Esophagus muscularis mucosa (tissue), 4 donors: ENCODE results near the gene LITAF. TPM values are rescaled to one million over a fixed set of nuclear protein-coding genes. Genes with fewer than 3 reads are reported as not detected.

Experiments used
- DNase-seq: peaks from one replicate; pipeline ENCODE4 v3.0.0-alpha.2; 2017; ENCODE audit errors: extremely low spot score
- H3K27ac ChIP-seq, 4 donors: fragments of 200-600 bp; sonication (generic); replicated peaks in 1 of 4; 1 replicate in 3 of 4; 2 replicates in 1 of 4; pipeline ENCODE4 v1.5.1; 2016 to 2019; ENCODE audit warnings: mild to moderate bottlenecking in 1 of 4
- H3K27me3 ChIP-seq, 4 donors: fragments of 200-600 bp; sonication (generic); one replicate each; pipeline versions ENCODE4 v1.5.1 to v1.6.0; 2016 to 2019
- H3K36me3 ChIP-seq, 4 donors: fragments of 200-600 bp; sonication (generic); one replicate each; pipeline ENCODE4 v1.5.1; 2016 to 2019
- H3K4me1 ChIP-seq, 4 donors: fragments of 200-600 bp; sonication (generic); one replicate each; pipeline ENCODE4 v1.5.1; 2016 to 2019
- H3K4me3 ChIP-seq, 4 donors: fragments of 200-600 bp; sonication (generic); 1 replicate in 2 of 4; 2 replicates in 2 of 4; pipeline ENCODE4 v1.5.1; 2016 to 2019; ENCODE audit warnings: mild to moderate bottlenecking in 4 of 4, moderate library complexity in 1 of 4
- H3K9me3 ChIP-seq, 4 donors: fragments of 200-600 bp; sonication (generic); 1 replicate in 3 of 4; 2 replicates in 1 of 4; pipeline ENCODE4 v1.5.1; 2016 to 2019
- EP300 ChIP-seq: sonication (generic); formaldehyde crosslinking; IDR thresholded peaks from one replicate; pipeline ENCODE4 v1.6.1; 2017; ENCODE audit warnings: antibody characterized with exemption
- POLR2A ChIP-seq: fragments of 450-650 bp; IDR thresholded peaks from one replicate; pipeline ENCODE4 v1.6.1; 2017; ENCODE audit warnings: antibody characterized with exemption, moderate library complexity, mild to moderate bottlenecking, low read depth
- POLR2AphosphoS5 ChIP-seq, 2 donors: sonication (generic); formaldehyde crosslinking; IDR thresholded peaks; one replicate each; pipeline ENCODE4 v1.6.1; 2017; ENCODE audit warnings: antibody characterized with exemption in 2 of 2
- WGBS: methylation state at CpG from one replicate; pipeline ENCODE4 v1.1.5; 2018; 5-methylcytosine and 5-hydroxymethylcytosine counted together
- intact Hi-C: fragments of 100-400 bp; cut with DNase I; formaldehyde crosslinking; loops from one replicate; pipeline ENCODE4 v1.15.1; 2023
- total RNA-seq, 4 donors: library from RNA; depleted of rRNA; stranded (reverse); fragments of >200 nt; gene quantifications; one replicate each; pipeline versions ENCODE4 v1.1.0 to v1.2.1, GENCODE V29; 2016
- TF ChIP-seq, protein P1 (sequence below), 3 experiments: fragments of 200-600 bp in 2 of 3; fragments of 450-650 bp in 1 of 3; sonication (generic) in 2 of 3; IDR thresholded peaks; one replicate each; pipeline ENCODE4 v1.5.1; 2017 to 2019; ENCODE audit warnings: antibody characterized with exemption in 3 of 3, mild to moderate bottlenecking in 2 of 3, moderate library complexity in 1 of 3

The LITAF gene
- total RNA-seq, 4 donors from 2014 or later = 28.7 to 88.3 (median 36.8) TPM

DNA sequence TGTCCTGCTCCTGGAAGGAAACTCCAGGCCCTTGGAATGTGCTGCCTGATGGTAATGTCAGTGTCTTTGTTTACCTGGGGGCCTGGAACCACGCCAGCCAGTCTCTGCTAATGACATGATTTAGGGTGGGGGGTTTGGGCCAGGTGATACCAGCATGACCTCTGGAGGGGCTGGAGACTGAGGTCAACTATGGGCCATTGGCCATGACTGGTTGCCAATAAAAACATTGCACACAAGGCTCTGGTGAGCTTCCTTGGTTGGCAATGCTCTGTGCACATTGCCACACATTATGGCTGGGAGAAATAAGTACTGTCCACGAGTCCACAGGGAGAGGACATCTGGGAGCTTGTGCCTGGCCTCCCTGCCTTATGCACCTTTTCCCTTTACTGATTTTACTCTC lies 52.5 kb downstream of the LITAF start:
- no peak for DNase-seq
- Histone ChIP-seq H3K9me3 (no peaks in the 10 kb centered on the region), H3K27me3 (peaks cover 0 to 4% (median 0%) of the 10 kb centered on the region in 4 donors), H3K27ac (no peak overlapping the region), H3K4me1 (peaks cover 0 to 10% (median 3%) of the 10 kb centered on the region in 4 donors), H3K4me3 (no peak overlapping the region), H3K36me3 (no peaks in the 10 kb centered on the region)
- WGBS = 56% methylated on average over 2 of the region's 2 CpGs
- intact Hi-C loops = loop anchor here (5.0 to 10.0 kb wide), 2 partner anchors 178 to 281 kb away; no protein-coding TSS in a partner anchor
- TF ChIP-seq POLR2AphosphoS5 (IDR thresholded peaks at IDR 0.05) (no peak), POLR2A (no peak), EP300 (no peak)
- TF ChIP-seq, protein P1, sequence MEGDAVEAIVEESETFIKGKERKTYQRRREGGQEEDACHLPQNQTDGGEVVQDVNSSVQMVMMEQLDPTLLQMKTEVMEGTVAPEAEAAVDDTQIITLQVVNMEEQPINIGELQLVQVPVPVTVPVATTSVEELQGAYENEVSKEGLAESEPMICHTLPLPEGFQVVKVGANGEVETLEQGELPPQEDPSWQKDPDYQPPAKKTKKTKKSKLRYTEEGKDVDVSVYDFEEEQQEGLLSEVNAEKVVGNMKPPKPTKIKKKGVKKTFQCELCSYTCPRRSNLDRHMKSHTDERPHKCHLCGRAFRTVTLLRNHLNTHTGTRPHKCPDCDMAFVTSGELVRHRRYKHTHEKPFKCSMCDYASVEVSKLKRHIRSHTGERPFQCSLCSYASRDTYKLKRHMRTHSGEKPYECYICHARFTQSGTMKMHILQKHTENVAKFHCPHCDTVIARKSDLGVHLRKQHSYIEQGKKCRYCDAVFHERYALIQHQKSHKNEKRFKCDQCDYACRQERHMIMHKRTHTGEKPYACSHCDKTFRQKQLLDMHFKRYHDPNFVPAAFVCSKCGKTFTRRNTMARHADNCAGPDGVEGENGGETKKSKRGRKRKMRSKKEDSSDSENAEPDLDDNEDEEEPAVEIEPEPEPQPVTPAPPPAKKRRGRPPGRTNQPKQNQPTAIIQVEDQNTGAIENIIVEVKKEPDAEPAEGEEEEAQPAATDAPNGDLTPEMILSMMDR (IDR thresholded peaks at IDR 0.05) = no peak

DNA sequence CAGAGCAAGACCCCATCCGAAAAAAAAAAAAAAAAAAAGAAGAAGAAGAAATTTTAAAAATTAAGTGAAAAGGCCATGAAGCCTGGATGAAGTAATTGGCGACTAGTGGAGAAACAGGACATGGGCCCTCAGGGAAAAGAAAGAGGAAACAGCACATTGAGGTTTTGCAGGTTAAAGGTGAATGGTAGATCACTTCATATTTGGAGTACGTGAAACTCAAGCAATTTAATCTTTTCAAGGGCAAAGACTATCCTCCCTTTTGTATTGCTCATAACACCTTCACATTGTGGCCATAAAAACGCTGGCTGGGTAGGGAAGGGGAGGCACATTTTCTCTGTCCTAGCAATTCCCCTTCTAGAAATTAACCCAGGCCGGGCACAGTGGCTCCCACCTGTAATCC lies 53.1 kb downstream of the LITAF start:
- intact Hi-C loops = loop anchor here (2.0 to 10.0 kb wide), 3 partner anchors 107 to 281 kb away; no protein-coding TSS in a partner anchor
- DNase-seq = no peak
- no peaks in the 10 kb centered on the region for H3K9me3 ChIP-seq
- peaks cover 0 to 10% (median 3%) of the 10 kb centered on the region in 4 donors for H3K4me1 ChIP-seq
- H3K36me3 ChIP-seq = no peaks in the 10 kb centered on the region
- H3K27ac ChIP-seq = no peak overlapping the region
- no peak for TF ChIP-seq POLR2AphosphoS5 (IDR thresholded peaks at IDR 0.05)
- TF ChIP-seq POLR2A = no peak
- TF ChIP-seq EP300 = no peak
- peaks cover 0 to 5% (median 0%) of the 10 kb centered on the region in 4 donors for H3K27me3 ChIP-seq
- 91% methylated on average over 5 of the region's 5 CpGs for WGBS
- no peak overlapping the region for H3K4me3 ChIP-seq

DNA sequence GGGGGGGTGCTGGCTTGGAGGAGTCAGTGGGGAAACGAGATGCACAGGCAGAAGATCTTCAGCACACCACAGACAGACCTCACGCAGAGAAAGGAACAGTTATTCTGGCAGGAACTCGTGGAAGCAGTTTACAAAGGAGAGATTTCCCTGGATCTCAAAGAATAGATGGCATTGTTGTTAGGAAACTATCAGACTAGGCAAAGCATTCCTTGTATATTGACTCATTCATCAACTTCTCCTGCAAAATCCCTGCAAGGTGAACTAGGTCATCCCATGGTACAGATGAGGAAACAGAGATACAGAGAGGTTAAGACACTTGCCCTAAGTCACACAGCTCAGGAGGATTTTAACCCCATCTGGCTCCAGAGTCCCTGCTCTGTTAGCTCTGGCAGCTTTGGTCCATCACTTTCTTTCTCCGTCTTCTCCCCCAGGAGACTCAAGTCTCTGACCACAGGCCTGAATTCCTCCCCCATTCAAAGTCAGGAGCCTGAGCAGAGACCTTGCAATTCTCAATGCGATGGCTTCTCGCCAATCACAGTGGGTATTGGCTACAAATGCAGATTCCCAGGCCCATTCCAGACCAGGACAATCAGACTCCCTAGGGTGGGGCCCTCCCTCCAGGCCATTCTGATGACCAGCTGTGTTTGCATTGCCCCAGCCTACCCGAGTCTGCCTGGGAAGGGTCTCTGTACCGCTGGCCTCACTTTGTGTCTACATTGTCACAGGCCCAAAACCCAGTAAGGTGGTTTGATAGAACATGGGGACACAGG lies 56.4 kb downstream of the LITAF start:
- no peak overlapping the region for H3K27ac ChIP-seq
- H3K27me3 ChIP-seq = peaks cover 0 to 17% (median 0%) of the 10 kb centered on the region in 4 donors
- H3K4me1 ChIP-seq = peaks cover 0 to 12% (median 5%) of the 10 kb centered on the region in 4 donors
- intact Hi-C loops = loop anchor here (5.0 to 10.0 kb wide), 2 partner anchors 182 to 284 kb away; no protein-coding TSS in a partner anchor
- DNase-seq = no peak
- no peaks in the 10 kb centered on the region for H3K9me3 ChIP-seq
- TF ChIP-seq, protein P1 (IDR thresholded peaks at IDR 0.05) = no peak
- TF ChIP-seq POLR2A = no peak
- no peak overlapping the region for H3K4me3 ChIP-seq
- WGBS = 83% methylated on average over 8 of the region's 8 CpGs
- H3K36me3 ChIP-seq = no peaks in the 10 kb centered on the region

DNA sequence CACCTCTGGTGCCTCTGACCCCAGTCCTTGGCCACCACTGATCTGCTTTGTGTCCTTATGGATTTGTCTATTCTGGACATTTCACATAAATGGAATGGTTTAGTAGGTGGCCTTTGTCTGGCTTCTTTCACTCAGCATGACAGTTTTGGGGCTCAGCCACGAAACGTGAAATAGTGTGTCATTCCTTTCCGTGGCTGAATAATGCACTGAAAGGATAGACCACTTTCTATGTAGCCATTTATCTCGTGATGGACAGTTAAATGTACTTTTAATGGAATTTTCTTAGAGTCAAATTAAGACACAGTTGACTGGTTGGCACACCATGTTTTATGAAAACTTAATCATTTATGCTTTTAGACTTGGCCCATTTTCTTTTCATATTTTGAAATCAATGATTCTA lies 57.4 kb downstream of the LITAF start:
- peaks cover 0 to 27% (median 0%) of the 10 kb centered on the region in 4 donors for H3K27me3 ChIP-seq
- no peak for DNase-seq
- no peak overlapping the region for H3K27ac ChIP-seq
- TF ChIP-seq, protein P1 (IDR thresholded peaks at IDR 0.05) = no peak
- TF ChIP-seq POLR2A (no peak), POLR2AphosphoS5 (IDR thresholded peaks at IDR 0.05) (no peak), EP300 (no peak)
- WGBS = 86% methylated on average over 4 of the region's 4 CpGs
- intact Hi-C loops = no loop called here
- peaks cover 0 to 10% (median 3%) of the 10 kb centered on the region in 4 donors for H3K4me1 ChIP-seq
- H3K4me3 ChIP-seq = no peak overlapping the region
- no peaks in the 10 kb centered on the region for H3K9me3 ChIP-seq
- no peaks in the 10 kb centered on the region for H3K36me3 ChIP-seq

DNA sequence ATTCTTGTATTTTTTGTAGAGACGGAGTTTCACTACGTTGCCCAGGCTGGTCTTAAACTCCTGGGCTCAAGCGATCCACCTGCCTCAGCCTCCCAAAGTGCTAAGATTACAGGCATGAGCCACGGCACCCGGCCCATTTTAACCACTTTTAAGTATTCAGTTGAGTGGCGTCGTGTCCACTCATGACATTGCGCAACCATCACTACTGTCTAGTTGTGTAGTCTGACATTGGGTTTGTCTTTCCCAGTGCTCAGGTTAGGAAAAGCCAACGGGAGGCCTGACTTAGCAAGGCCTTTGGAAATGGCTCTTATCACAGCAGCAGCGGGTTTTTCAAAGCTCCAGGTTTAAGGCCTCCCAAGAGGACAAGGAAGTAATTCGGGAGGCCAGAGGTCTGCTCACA lies 58.7 kb downstream of the LITAF start:
- no peaks in the 10 kb centered on the region for H3K9me3 ChIP-seq
- H3K27me3 ChIP-seq = peaks cover 0 to 29% (median 0%) of the 10 kb centered on the region in 4 donors
- TF ChIP-seq, protein P1 (IDR thresholded peaks at IDR 0.05) = no peak
- TF ChIP-seq POLR2A = no peak
- no peak for TF ChIP-seq POLR2AphosphoS5 (IDR thresholded peaks at IDR 0.05)
- TF ChIP-seq EP300 = no peak
- H3K27ac ChIP-seq = no peak overlapping the region
- no peak for DNase-seq
- intact Hi-C loops = no loop called here
- H3K36me3 ChIP-seq = no peaks in the 10 kb centered on the region
- no peak overlapping the region for H3K4me3 ChIP-seq
- WGBS = 89% methylated on average over 11 of the region's 11 CpGs
- H3K4me1 ChIP-seq = peaks cover 0 to 6% (median 0%) of the 10 kb centered on the region in 4 donors
